Esophagus muscularis mucosa (tissue), 4 donors: ENCODE data around the gene ARFGAP1. TPM values are rescaled to one million over a fixed set of nuclear protein-coding genes. Genes with fewer than 3 reads are reported as not detected.
"Not testable (repeated sequence)": the region's sequence is repeated elsewhere in the genome, so short reads cannot be mapped to it uniquely, and the experiment has no call there.

Experiments used
- DNase-seq: peaks from one replicate; pipeline ENCODE4 v3.0.0-alpha.2; 2017; ENCODE audit errors: extremely low spot score
- H3K27ac ChIP-seq, 4 donors: fragments of 200-600 bp; sonication (generic); replicated peaks in 1 of 4; 1 replicate in 3 of 4; 2 replicates in 1 of 4; pipeline ENCODE4 v1.5.1; 2016 to 2019; ENCODE audit warnings: mild to moderate bottlenecking in 1 of 4
- H3K27me3 ChIP-seq, 4 donors: fragments of 200-600 bp; sonication (generic); one replicate each; pipeline versions ENCODE4 v1.5.1 to v1.6.0; 2016 to 2019
- H3K36me3 ChIP-seq, 4 donors: fragments of 200-600 bp; sonication (generic); one replicate each; pipeline ENCODE4 v1.5.1; 2016 to 2019
- H3K4me1 ChIP-seq, 4 donors: fragments of 200-600 bp; sonication (generic); one replicate each; pipeline ENCODE4 v1.5.1; 2016 to 2019
- H3K4me3 ChIP-seq, 4 donors: fragments of 200-600 bp; sonication (generic); 1 replicate in 2 of 4; 2 replicates in 2 of 4; pipeline ENCODE4 v1.5.1; 2016 to 2019; ENCODE audit warnings: mild to moderate bottlenecking in 4 of 4, moderate library complexity in 1 of 4
- H3K9me3 ChIP-seq, 4 donors: fragments of 200-600 bp; sonication (generic); 1 replicate in 3 of 4; 2 replicates in 1 of 4; pipeline ENCODE4 v1.5.1; 2016 to 2019
- EP300 ChIP-seq: sonication (generic); formaldehyde crosslinking; IDR thresholded peaks from one replicate; pipeline ENCODE4 v1.6.1; 2017; ENCODE audit warnings: antibody characterized with exemption
- POLR2A ChIP-seq: fragments of 450-650 bp; IDR thresholded peaks from one replicate; pipeline ENCODE4 v1.6.1; 2017; ENCODE audit warnings: antibody characterized with exemption, moderate library complexity, mild to moderate bottlenecking, low read depth
- POLR2AphosphoS5 ChIP-seq, 2 donors: sonication (generic); formaldehyde crosslinking; IDR thresholded peaks; one replicate each; pipeline ENCODE4 v1.6.1; 2017; ENCODE audit warnings: antibody characterized with exemption in 2 of 2
- WGBS: methylation state at CpG from one replicate; pipeline ENCODE4 v1.1.5; 2018; 5-methylcytosine and 5-hydroxymethylcytosine counted together
- intact Hi-C: fragments of 100-400 bp; cut with DNase I; formaldehyde crosslinking; loops from one replicate; pipeline ENCODE4 v1.15.1; 2023
- total RNA-seq, 4 donors: library from RNA; depleted of rRNA; stranded (reverse); fragments of >200 nt; gene quantifications; one replicate each; pipeline versions ENCODE4 v1.1.0 to v1.2.1, GENCODE V29; 2016
- TF ChIP-seq, protein P1 (sequence below), 3 experiments: fragments of 200-600 bp in 2 of 3; fragments of 450-650 bp in 1 of 3; sonication (generic) in 2 of 3; IDR thresholded peaks; one replicate each; pipeline ENCODE4 v1.5.1; 2017 to 2019; ENCODE audit warnings: antibody characterized with exemption in 3 of 3, mild to moderate bottlenecking in 2 of 3, moderate library complexity in 1 of 3

ARFGAP1 gene
- total RNA-seq, 4 donors from 2014 or later = 35.8 to 50.9 (median 39.5) TPM

DNA sequence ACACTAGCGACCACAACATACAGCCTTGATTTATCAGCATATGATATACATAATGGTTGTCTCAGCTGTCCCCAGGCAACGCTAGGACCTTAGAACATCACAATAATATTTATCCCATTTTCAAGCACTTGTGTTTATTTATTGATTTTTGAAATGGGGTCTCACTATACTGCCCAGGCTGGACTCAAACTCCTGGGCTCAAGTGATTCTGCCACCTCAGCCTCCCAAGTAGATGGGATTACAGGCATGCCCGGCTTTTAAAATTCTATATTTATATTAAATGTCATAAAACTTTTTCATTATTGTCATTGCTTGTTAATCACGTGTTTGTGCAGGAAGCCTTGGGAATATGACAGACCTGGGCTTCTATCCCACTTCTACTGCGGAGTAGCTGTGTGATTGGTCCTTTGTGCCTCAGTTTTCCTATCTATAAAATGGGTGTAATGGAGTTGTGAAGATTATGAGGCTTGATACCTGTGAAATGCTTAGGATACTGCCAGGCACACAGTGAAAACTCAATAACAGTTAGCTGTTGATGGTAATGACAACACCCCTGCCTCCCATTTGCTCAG is 30.6 kb downstream of the ARFGAP1 start:
- TF ChIP-seq EP300 = no peak
- TF ChIP-seq POLR2AphosphoS5 (IDR thresholded peaks at IDR 0.05) = no peak
- TF ChIP-seq POLR2A = no peak
- TF ChIP-seq, protein P1, sequence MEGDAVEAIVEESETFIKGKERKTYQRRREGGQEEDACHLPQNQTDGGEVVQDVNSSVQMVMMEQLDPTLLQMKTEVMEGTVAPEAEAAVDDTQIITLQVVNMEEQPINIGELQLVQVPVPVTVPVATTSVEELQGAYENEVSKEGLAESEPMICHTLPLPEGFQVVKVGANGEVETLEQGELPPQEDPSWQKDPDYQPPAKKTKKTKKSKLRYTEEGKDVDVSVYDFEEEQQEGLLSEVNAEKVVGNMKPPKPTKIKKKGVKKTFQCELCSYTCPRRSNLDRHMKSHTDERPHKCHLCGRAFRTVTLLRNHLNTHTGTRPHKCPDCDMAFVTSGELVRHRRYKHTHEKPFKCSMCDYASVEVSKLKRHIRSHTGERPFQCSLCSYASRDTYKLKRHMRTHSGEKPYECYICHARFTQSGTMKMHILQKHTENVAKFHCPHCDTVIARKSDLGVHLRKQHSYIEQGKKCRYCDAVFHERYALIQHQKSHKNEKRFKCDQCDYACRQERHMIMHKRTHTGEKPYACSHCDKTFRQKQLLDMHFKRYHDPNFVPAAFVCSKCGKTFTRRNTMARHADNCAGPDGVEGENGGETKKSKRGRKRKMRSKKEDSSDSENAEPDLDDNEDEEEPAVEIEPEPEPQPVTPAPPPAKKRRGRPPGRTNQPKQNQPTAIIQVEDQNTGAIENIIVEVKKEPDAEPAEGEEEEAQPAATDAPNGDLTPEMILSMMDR (IDR thresholded peaks at IDR 0.05) = no peak
- no peak for DNase-seq
- no peaks in the 10 kb centered on the region for H3K4me1 ChIP-seq
- H3K36me3 ChIP-seq = no peaks in the 10 kb centered on the region
- no peak overlapping the region for H3K27ac ChIP-seq
- intact Hi-C loops = no loop called here
- H3K4me3 ChIP-seq = no peak overlapping the region
- peaks cover 0 to 82% (median 21%) of the 10 kb centered on the region in 4 donors for H3K27me3 ChIP-seq
- H3K9me3 ChIP-seq = peaks cover 0 to 17% (median 14%) of the 10 kb centered on the region in 4 donors
- 55% methylated on average over 5 of the region's 5 CpGs for WGBS

DNA sequence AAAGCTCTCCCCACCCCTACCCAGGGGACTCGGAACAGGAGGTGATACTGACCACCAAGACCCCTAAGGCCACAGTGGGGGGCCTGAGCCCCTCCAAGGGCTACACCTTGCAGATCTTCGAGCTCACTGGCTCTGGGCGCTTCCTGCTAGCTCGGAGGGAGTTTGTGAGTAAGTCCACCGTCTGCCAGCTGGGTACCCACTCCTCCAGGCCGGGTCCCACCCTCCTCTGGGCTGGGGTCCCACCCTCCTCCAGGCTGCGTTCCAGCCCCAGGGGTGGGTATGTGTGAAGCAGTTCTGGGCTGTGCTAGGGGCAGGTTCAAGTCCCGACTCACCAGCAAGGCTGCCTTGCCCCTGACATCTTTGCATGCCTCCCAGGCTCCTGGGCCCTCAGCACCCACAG is 32.8 kb downstream of the ARFGAP1 start:
- Histone ChIP-seq H3K4me3 (no peak overlapping the region), H3K9me3 (peaks cover 0 to 17% (median 14%) of the 10 kb centered on the region in 4 donors), H3K27me3 (peaks cover 0 to 86% (median 28%) of the 10 kb centered on the region in 4 donors), H3K36me3 (no peaks in the 10 kb centered on the region), H3K4me1 (peaks cover 0 to 10% (median 4%) of the 10 kb centered on the region in 4 donors), H3K27ac (no peak overlapping the region)
- TF ChIP-seq, protein P1 (IDR thresholded peaks at IDR 0.05) = no peak
- TF ChIP-seq POLR2A = no peak
- no peak for TF ChIP-seq POLR2AphosphoS5 (IDR thresholded peaks at IDR 0.05)
- TF ChIP-seq EP300 = no peak
- DNase-seq = no peak
- 34% methylated on average over 4 of the region's 8 CpGs for WGBS
- intact Hi-C loops = loop anchor here (5.0 kb wide), 1 partner anchor 77 kb away; no protein-coding TSS in a partner anchor

DNA sequence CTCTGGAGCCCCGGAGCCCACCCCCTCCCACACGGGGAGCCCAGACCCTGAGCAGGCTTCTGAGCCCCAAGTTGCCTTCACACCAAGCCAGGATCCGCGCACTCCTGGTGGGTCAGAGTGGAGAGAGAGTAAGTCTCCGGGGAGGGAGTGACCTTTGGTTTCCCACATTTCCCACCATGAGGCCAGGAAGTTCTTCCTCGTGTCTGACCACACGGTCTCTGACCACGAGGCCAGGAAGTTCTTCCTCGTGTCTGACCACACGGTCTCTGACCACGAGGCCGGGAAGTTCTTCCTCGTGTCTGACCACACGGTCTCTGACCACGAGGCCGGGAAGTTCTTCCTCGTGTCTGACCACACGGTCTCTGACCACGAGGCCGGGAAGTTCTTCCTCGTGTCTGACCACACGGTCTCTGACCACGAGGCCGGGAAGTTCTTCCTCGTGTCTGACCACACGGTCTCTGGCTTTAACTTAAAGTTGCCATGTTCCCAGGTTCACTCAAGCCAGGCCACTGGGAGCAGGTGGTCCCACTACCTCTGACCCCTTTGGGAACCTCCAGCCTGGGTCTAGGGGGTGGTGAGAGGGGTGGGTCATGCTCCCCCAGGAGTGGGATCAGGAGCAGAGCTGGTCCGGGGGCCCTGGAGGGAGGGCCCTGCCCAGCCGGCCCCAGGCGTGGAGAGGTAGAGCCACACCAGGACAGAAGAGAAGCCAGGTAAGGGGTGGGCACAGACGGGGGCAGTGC is 33.5 kb downstream of the ARFGAP1 start:
- WGBS = 83% methylated on average over 16 of the region's 30 CpGs
- H3K36me3 ChIP-seq, DNase-seq, H3K27ac ChIP-seq, H3K4me3 ChIP-seq: not testable (repeated sequence)
- Histone ChIP-seq H3K9me3 (peaks cover 0 to 13% (median 10%) of the 10 kb centered on the region in 4 donors), H3K27me3 (peaks cover 0 to 82% (median 28%) of the 10 kb centered on the region in 4 donors), H3K4me1 (peaks cover 0 to 10% (median 4%) of the 10 kb centered on the region in 4 donors)
- intact Hi-C loops = loop anchor here (5.0 kb wide), 1 partner anchor 76 kb away; no protein-coding TSS in a partner anchor

DNA sequence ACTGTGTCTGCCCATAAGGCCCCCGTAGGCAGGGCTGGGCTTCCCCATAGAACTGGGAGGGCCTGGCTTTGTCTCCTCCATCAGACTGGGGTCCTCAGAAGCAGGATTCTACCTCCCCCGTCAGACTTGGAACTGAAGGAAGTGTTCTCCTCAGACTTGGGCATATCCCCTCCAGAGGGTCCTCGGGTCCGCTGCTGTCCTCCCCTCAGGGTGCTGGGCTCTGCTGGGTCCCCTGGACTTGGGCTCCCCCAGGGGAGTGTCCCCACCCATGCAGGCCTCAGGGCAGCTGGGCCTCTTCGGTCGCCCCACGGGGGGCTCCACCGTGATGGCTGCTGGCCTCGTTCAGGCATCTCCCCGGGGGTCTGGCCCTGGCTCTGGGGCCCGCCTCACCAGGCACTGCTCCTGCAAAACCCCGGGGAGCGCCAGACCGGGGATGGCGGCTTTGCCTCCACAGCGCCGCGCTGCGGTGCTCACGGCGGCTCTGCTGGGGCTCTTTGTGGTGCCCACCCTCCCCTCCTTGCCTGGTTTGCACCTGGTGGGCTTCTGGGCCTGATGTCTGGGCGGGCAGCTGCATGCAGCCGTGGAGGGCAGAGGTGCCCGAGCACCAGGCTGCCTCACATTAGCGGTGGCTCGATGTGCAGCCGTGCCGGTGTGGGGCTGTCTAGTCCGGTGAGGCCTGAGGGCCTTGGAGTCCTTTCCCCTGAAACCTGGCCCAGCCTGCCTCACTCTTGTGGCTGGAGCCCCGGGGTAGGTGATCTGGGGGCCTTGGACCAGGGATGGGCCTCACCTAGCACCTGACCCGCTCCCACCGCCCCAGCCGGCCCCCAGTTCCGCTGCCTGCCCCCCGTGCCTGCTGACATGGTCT is 34.3 kb downstream of the ARFGAP1 start:
- Histone ChIP-seq H3K36me3 (no peaks in the 10 kb centered on the region), H3K4me1 (peaks cover 0 to 10% (median 4%) of the 10 kb centered on the region in 4 donors), H3K27ac (no peak overlapping the region), H3K27me3 (peaks cover 0 to 88% (median 28%) of the 10 kb centered on the region in 4 donors), H3K9me3 (peaks cover 0 to 6% (median 3%) of the 10 kb centered on the region in 4 donors), H3K4me3 (no peak overlapping the region)
- DNase-seq = no peak
- TF ChIP-seq, protein P1 (IDR thresholded peaks at IDR 0.05) = no peak
- TF ChIP-seq POLR2A (no peak), EP300 (no peak), POLR2AphosphoS5 (IDR thresholded peaks at IDR 0.05) (no peak)
- 78% methylated on average over 14 of the region's 35 CpGs for WGBS
- intact Hi-C loops = loop anchor here (5.0 kb wide), 1 partner anchor 75 kb away; no protein-coding TSS in a partner anchor
